ENCODE measurements around the gene DNAH3.
A peak's percentile ranks its signal among the peaks of the same experiment; 100 is the strongest.
"Not testable (repeated sequence)": the region's sequence is repeated elsewhere in the genome, so short reads cannot be mapped to it uniquely, and the experiment has no call there.

DNAH3 gene

DNA sequence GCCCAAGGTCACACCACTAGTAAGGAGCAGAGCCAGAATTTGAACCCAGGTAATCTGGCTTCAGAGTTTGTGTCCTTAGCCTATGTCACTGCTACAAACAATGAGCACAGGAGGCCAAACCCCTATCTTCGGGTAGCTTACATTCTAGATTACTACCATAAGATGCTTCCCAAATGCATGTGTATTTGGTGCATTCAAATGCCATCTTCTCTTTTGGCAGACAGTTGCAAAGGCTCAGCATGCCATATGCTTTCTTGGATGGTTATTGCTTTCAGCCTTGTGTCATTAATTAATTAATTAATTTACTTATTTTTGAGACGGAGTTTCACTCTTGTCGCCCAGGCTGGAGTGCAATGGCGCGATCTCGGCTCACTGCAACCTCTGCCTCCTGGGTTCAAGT lies 80.7 kb downstream of the DNAH3 start:
- DNase-seq: no peak

DNA sequence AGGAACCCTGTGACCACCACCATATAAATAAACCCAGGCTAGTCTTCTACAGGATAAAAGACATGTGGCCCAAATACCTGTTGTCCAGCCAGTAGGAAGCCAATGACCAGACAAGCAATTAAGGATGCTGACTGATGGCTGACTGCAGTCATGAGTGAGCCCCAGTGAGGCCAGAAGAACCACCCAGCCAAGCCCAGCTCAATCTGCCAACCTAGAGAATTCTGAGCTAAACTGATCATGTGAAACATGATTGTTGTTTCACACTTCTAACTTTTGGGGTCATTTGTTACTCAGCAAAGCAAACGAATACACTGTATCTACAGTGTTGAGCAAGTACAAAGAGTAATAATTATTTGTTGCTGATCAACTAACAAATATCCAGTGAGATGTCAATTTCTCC lies 86.4 kb downstream of the DNAH3 start:
- no peak for DNase-seq

DNA sequence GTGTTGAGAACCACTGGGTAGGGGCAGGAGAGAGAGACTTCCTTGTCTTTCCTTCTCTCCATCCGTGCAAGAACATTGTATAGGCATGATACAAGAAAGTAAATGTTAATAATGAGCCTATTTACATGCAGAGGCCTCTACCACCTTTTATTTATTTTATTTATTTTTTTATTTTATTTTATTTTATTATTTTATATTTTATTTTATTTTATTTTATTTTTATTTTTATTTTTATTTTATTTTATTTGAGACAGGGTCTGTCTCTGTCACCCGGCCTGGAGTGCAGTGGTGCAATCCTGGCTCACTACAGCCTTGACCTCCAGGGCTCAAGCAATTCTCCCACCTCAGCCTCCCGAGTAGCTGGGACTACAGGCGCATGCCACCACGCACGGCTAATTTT lies 87.3 kb downstream of the DNAH3 start:
- not testable (repeated sequence) for DNase-seq

DNA sequence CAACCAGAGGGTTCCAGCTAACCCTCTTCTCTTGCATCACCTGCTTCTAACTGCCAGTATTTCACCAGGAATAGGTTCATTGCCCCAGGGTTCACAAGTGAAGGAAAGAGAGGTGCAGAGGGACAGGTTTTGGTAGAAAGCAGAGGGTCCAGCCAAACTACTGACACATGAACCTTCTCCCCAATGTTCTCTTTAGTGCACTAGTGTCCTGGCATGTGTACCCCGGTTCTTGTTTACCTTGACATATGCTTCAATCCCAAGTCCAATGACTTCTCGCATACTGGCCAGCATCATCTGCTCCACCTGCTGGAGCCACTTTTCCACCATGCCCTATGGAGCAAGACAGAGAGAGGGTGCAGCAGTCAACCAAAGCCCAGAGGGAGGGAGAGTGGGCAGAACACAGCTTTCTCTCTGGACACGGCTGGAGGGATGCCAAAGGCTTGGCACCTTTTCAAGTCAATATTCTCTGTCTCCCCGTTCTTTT lies 90.6 kb downstream of the DNAH3 start:
- no peak for DNase-seq

GRCh38 chr16:21057875-21058274 lies 92.8 kb downstream of the DNAH3 start:
- DNase-seq: no peak

DNA sequence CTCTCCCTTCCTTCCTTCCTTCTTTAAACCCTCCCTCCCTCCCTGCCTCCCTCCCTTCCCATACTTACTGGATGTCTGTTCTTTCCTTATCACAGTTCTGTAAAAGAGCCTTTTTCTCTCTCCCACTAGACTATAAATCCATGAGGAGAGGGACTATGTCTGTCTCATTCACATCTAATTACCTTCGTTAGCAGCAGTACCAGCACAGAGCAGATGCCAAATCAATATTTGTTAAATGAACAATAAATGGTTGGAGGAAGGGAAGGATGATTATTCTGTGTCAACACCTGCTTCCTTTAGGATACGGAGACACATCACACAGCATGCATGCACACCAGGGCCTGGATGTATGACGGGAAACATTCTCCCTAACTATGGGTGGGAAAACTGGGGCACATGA lies 94.2 kb downstream of the DNAH3 start:
- DNase-seq: no peak

GRCh38 chr16:21055738-21056137 lies 94.9 kb downstream of the DNAH3 start:
- DNase-seq: not testable (repeated sequence)

- DNase-seq: no peak
Observed at GRCh38 chr16:21053590-21053989, 97.1 kb downstream of the DNAH3 start.

DNA sequence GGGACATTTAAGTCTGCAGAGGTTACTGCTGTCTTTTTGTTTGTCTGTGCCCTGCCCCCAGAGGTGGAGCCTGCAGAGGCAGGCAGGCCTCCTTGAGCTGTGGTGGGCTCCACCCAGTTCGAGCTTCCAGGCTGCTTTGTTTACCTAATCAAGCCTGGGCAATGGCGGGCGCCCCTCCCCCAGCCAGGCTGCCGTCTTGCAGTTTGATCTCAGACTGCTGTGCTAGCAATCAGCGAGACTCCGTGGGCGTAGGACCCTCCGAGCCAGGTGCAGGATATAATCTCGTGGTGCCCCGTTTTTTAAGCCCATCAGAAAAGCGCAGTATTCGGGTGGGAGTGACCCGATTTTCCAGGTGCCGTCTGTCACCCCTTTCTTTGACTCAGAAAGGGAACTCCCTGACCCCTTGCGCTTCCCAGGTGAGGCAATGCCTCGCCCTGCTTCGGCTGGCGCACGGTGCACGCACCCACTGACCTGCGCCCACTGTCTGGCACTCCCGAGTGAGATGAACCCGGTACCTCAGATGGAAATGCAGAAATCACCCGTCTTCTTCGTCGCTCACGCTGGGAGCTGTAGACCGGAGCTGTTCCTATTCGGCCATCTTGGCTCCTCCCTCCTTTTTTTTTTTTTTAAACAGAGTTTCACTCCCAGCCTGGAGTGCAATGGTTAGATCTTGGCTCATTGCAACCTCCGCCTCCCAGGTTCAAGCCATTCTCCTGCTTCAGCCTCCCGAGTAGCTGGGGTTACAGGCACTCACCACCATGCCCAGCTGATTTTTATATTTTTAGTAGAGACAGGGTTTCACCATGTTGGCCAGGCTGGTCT lies 102.3 kb downstream of the DNAH3 start:
- DNase-seq: not testable (repeated sequence)

GRCh38 chr16:21038197-21038596 lies 112.4 kb downstream of the DNAH3 start:
- no peak for DNase-seq

- DNase-seq: no peak
Observed at GRCh38 chr16:21037736-21038135, 112.9 kb downstream of the DNAH3 start.

- DNase-seq: no peak
Observed at GRCh38 chr16:21037168-21037567, 113.5 kb downstream of the DNAH3 start.

DNA sequence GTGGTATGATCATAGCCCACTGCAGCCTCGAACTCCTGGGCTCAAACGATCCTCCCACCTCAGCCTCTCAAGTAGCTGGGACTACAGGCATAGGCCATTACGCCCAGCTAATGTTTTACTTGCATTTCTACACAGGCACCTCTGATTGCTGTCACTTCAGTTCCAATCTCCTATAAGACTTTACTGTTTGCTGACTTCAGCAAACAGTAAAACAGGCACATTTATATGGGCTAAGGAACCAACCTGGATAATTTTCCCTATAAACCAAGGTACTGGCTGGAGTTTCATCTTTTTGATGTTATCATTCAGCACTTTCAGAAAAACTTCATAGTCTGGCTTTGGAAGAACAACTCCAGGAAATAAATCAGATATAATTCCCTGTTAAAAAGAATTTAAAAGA lies 114.2 kb downstream of the DNAH3 start:
- DNase-seq: no peak

DNA sequence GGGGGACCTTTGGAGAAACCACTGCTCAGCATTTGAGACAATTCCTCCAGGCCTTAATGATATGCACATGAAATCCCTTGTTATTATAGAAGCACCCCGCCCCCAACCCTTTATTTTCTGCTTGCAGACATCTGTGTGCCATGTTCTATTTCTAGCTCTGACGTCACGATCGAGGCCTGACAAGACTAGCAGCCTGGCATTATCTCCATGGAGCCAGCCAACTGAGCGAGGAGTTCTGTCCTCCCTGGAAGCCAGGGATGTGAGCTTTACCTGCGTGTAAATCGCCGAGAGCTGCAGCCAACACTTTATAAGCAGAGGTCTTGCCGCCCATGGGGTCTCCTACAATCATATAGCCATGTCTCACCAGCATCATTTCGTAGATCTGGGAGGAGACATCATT lies 116.9 kb downstream of the DNAH3 start:
- no peak for DNase-seq

- DNase-seq: no peak
Observed at GRCh38 chr16:21033264-21033663, 117.4 kb downstream of the DNAH3 start.

DNA sequence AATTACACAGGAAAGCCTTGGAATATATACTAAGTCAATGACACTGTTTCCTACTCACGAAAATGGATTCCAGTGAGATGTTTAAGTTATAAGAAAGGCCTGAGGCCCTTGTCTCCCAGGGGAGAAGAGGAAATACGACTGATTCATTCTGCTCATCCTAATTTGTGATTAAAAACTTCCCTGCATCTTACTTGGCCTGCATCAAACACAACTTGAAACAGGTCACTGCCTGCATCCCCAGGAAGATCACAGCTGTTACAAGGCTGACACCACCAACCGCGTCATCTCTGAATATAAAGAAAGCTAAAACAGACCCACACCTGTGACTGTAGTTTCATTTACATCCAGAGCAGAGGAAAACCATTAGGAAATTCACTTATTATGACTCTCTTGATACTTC lies 121.9 kb downstream of the DNAH3 start:
- no peak for DNase-seq

- no peak for DNase-seq
Observed at GRCh38 chr16:21026846-21027245, 123.8 kb downstream of the DNAH3 start.

- DNase-seq: no peak
Observed at GRCh38 chr16:21023509-21024202, 127.0 kb downstream of the DNAH3 start.

- DNase-seq: no peak
Observed at GRCh38 chr16:21021316-21021715, 129.3 kb downstream of the DNAH3 start.

GRCh38 chr16:21009815-21010214 lies 140.8 kb downstream of the DNAH3 start:
- DNase-seq: no peak

- no peak for DNase-seq
Observed at GRCh38 chr16:21005008-21005407, 145.6 kb downstream of the DNAH3 start.

GRCh38 chr16:21001262-21001661 lies 149.4 kb downstream of the DNAH3 start:
- DNase-seq: peak; percentile 8 to 28

DNA sequence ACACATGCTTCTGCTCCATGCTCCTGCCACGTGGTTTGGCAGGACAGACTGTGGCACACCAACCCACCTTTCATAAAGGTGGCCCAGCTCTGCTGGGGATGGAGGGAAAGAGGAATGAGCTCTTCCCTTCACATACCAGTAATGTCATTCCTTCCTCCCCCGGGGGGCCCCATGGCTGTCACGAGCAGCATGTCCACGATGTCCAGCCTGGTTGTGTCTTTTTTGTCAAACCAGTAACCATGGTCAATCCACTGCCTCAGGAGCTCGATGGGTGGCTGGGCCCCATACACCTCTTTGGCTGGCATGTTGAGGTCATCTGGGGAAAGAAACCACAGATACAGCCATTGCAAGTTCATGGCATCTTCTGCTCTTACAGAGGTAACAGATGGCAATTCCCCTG lies 153.5 kb downstream of the DNAH3 start:
- DNase-seq: no peak

- DNase-seq: no peak
Observed at GRCh38 chr16:20995711-20996110, 154.9 kb downstream of the DNAH3 start.

All from stimulated activated CD4-positive, alpha-beta T cell treated with anti-CD3 and anti-CD28 coated beads, Interleukin-2, amount 100 ng/mL, for 48 hours (primary cell).